K562 (cell line): ENCODE data around the gene PFDN2. TPM values are rescaled to one million over a fixed set of nuclear protein-coding genes. Genes with fewer than 3 reads are reported as not detected.

Experiments used
- CBX8 ChIP-seq: fragments of 200-600 bp; sonication (generic); IDR thresholded peaks from 2 replicates; pipeline ENCODE4 v1.6.1; 2012; ENCODE audit warnings: borderline replicate concordance, mixed run types, low read depth, mild to moderate bottlenecking, moderate library complexity, mixed read lengths, low read length, control low read depth, inconsistent platforms; ENCODE audit not compliant: poor library complexity, severe bottlenecking; ENCODE audit errors: extremely low read depth
- HMG20B ChIP-seq: fragments of 250-450 bp; sonication (Bioruptor Pico); IDR thresholded peaks from 2 replicates; pipeline ENCODE4 v1.5.0; 2021; ENCODE audit warnings: mild to moderate bottlenecking
- IRF2 ChIP-seq: sonication (generic); formaldehyde crosslinking; IDR thresholded peaks from 2 replicates; pipeline ENCODE4 v1.8.1; 2022; ENCODE audit warnings: mild to moderate bottlenecking, missing genetic modification reagents
- MCM2 ChIP-seq: fragments of 450-650 bp; IDR thresholded peaks from 2 replicates; pipeline ENCODE4 v1.6.1; 2017; ENCODE audit warnings: low read depth, mild to moderate bottlenecking
- RERE ChIP-seq: sonication (generic); formaldehyde crosslinking; IDR thresholded peaks from 2 replicates; pipeline ENCODE4 v1.8.0; 2023; ENCODE audit warnings: missing genetic modification reagents, mild to moderate bottlenecking, borderline replicate concordance
- SMARCA4 ChIP-seq: fragments of 450-650 bp; IDR thresholded peaks from 2 replicates; pipeline ENCODE4 v1.6.1; 2016
- ZNF143 ChIP-seq: sonication (generic); formaldehyde crosslinking; IDR thresholded peaks from 2 replicates; pipeline ENCODE4 v1.9.0; 2022; ENCODE audit warnings: mild to moderate bottlenecking, missing genetic modification reagents
- ZNF589 ChIP-seq: fragments of 200-800 bp; sonication (Bioruptor generic); IDR thresholded peaks from 2 replicates; pipeline ENCODE4 v1.6.1; 2016; ENCODE audit warnings: low read depth, missing genetic modification characterization, missing compliant biosample characterization
- polyA plus RNA-seq, 8 experiments: library from polyadenylated mRNA; depleted of rRNA in 4 of 8; stranded (reverse) in 5 of 8; unstranded in 3 of 8; fragments of >200 nt; fragmentation: Nextera tagmentation in 2 of 8; fragmentation: Illumina TruSeq in 1 of 8; extraction: Ambion mirVana in 2 of 8; extraction: Trizol in 1 of 8; gene quantifications; 2 replicates each; pipeline versions ENCODE4 v1.2.1 to v1.2.3, GENCODE V29; 2011 to 2014; ENCODE audit warnings: inconsistent platforms in 1 of 8, missing spikeins in 1 of 8
- total RNA-seq, 7 experiments: library from RNA; depleted of rRNA in 6 of 7; stranded (reverse); fragments of >200 nt in 6 of 7; fragmentation: Illumina TruSeq in 2 of 7; extraction: Trizol in 2 of 7; gene quantifications; 2 replicates each; pipeline versions ENCODE4 v1.2.1 to v1.2.3, GENCODE V29; 2011 to 2021; ENCODE audit warnings: low replicate concordance in 1 of 7
- TF ChIP-seq, protein P1 (sequence below): fragments of 450-650 bp; IDR thresholded peaks from 2 replicates; pipeline ENCODE4 v1.6.1; 2016; ENCODE audit warnings: low read depth
- TF ChIP-seq, protein P2 (sequence below): fragments of 150-350 bp; conservative IDR thresholded peaks from 2 replicates; pipeline ENCODE4 v1.6.1; 2014; ENCODE audit warnings: low read length

The PFDN2 gene
- total and polyA plus RNA-seq, 9 of the 15 experiments (the other 6 are each of a cell fraction or from before 2014, with no cell fraction given) = 50.2 to 361 (median 144) TPM

DNA sequence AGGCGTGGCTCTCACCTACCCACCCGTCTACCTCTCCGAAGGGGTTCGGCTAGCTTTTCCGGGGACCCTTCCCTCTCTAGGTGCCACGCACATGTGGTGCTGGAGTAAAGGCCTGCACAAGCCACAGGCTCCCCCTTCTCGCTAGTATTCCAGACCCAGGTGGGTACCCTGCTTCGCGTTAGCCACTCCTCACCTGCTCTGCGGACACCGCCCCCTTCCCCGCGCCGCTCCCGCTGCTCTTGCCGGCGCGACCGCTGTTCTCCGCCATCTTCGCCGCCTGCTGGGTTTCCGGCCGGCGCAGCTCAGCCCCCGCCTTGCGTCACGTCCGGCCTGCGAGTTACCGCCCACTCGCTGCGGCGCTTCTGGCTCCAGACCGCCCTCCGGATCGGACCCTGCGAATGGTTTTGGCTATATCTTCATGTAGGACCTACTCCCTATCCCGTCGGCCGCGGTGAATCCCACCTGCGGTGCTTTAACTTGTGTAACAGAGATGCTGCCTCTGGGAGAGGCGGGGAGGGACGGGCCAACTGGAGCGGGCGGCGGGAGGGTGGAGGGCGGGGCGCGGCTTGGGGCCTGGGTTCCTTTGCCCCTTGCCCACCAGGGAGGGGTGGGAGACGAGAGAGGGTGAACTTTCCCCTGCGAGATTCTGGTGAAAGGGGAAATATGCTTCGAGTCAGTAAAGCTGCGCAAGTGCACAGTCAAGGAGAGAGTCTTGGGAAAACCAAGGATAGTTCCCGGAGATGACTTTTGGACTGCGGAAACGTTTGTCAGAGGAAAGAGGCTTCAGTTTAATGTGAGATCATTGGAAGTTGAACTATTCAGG is at the start of gene PFDN2, which contains the start of gene NIT1 (continued):
- no peak for TF ChIP-seq RERE (CRISPR knock-in tag)
- TF ChIP-seq SMARCA4 = no peak
- TF ChIP-seq, protein P1, sequence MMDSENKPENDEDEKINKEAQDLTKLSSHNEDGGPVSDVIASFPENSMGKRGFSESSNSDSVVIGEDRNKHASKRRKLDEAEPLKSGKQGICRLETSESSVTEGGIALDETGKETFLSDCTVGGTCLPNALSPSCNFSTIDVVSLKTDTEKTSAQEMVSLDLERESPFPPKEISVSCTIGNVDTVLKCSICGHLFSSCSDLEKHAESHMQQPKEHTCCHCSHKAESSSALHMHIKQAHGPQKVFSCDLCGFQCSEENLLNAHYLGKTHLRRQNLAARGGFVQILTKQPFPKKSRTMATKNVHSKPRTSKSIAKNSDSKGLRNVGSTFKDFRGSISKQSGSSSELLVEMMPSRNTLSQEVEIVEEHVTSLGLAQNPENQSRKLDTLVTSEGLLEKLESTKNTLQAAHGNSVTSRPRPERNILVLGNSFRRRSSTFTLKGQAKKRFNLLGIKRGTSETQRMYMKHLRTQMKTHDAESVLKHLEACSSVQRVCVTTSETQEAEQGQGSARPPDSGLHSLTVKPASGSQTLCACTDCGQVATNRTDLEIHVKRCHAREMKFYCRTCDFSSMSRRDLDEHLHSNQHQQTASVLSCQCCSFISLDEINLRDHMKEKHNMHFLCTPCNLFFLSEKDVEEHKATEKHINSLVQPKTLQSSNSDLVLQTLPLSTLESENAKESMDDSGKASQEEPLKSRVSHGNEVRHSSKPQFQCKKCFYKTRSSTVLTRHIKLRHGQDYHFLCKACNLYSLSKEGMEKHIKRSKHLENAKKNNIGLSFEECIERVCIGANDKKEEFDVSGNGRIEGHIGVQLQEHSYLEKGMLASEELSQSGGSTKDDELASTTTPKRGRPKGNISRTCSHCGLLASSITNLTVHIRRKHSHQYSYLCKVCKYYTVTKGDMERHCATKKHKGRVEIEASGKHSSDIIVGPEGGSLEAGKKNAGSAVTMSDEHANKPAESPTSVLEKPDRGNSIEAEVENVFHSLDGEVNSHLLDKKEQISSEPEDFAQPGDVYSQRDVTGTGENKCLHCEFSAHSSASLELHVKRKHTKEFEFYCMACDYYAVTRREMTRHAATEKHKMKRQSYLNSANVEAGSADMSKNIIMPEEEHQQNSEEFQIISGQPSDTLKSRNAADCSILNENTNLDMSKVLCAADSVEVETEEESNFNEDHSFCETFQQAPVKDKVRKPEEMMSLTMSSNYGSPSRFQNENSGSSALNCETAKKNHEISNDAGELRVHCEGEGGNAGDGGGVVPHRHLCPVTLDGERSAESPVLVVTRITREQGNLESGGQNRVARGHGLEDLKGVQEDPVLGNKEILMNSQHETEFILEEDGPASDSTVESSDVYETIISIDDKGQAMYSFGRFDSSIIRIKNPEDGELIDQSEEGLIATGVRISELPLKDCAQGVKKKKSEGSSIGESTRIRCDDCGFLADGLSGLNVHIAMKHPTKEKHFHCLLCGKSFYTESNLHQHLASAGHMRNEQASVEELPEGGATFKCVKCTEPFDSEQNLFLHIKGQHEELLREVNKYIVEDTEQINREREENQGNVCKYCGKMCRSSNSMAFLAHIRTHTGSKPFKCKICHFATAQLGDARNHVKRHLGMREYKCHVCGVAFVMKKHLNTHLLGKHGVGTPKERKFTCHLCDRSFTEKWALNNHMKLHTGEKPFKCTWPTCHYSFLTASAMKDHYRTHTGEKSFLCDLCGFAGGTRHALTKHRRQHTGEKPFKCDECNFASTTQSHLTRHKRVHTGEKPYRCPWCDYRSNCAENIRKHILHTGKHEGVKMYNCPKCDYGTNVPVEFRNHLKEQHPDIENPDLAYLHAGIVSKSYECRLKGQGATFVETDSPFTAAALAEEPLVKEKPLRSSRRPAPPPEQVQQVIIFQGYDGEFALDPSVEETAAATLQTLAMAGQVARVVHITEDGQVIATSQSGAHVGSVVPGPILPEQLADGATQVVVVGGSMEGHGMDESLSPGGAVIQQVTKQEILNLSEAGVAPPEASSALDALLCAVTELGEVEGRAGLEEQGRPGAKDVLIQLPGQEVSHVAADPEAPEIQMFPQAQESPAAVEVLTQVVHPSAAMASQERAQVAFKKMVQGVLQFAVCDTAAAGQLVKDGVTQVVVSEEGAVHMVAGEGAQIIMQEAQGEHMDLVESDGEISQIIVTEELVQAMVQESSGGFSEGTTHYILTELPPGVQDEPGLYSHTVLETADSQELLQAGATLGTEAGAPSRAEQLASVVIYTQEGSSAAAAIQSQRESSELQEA = no peak
- TF ChIP-seq, protein P2, sequence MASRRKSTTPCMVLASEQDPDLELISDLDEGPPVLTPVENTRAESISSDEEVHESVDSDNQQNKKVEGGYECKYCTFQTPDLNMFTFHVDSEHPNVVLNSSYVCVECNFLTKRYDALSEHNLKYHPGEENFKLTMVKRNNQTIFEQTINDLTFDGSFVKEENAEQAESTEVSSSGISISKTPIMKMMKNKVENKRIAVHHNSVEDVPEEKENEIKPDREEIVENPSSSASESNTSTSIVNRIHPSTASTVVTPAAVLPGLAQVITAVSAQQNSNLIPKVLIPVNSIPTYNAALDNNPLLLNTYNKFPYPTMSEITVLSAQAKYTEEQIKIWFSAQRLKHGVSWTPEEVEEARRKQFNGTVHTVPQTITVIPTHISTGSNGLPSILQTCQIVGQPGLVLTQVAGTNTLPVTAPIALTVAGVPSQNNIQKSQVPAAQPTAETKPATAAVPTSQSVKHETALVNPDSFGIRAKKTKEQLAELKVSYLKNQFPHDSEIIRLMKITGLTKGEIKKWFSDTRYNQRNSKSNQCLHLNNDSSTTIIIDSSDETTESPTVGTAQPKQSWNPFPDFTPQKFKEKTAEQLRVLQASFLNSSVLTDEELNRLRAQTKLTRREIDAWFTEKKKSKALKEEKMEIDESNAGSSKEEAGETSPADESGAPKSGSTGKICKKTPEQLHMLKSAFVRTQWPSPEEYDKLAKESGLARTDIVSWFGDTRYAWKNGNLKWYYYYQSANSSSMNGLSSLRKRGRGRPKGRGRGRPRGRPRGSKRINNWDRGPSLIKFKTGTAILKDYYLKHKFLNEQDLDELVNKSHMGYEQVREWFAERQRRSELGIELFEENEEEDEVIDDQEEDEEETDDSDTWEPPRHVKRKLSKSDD = 0 out of 2 replicates have a peak, but pooled peaks have one; percentile 61
- TF ChIP-seq CBX8 = no peak
- TF ChIP-seq IRF2 = no peak
- TF ChIP-seq ZNF143 (CRISPR knock-in tag) = no peak
- no peak for TF ChIP-seq MCM2
- TF ChIP-seq HMG20B = no peak
- 0 out of 2 replicates have a peak, but pooled peaks have one; percentile 37 for TF ChIP-seq ZNF589 (CRISPR knock-in tag)
